K562 (cell line): ENCODE results near the gene VPREB3. TPM values are rescaled to one million over a fixed set of nuclear protein-coding genes. Genes with fewer than 3 reads are reported as not detected.

Experiments used
- HCFC1 ChIP-seq: IDR thresholded peaks from 2 replicates; pipeline ENCODE4 v1.6.1; 2012; ENCODE audit warnings: low read depth, low read length, improper control_type of control experiment
- POLR2B ChIP-seq: fragments of 450-650 bp; IDR thresholded peaks from 2 replicates; pipeline ENCODE4 v1.6.1; 2018; ENCODE audit warnings: low read depth; ENCODE audit not compliant: partially characterized antibody
- RBFOX2 ChIP-seq: fragments of 200-400 bp; formaldehyde crosslinking; IDR thresholded peaks from 2 replicates; pipeline ENCODE4 v1.6.1; 2017; ENCODE audit warnings: low read depth, mild to moderate bottlenecking, low read length, moderate library complexity
- SAFB ChIP-seq: fragments of 200-400 bp; formaldehyde crosslinking; IDR thresholded peaks from 2 replicates; pipeline ENCODE4 v1.6.1; 2017; ENCODE audit warnings: low read depth, low read length, borderline replicate concordance
- TCF3 ChIP-seq: sonication (generic); formaldehyde crosslinking; IDR thresholded peaks from 2 replicates; pipeline ENCODE4 v1.4.0; 2020; ENCODE audit warnings: mild to moderate bottlenecking, missing genetic modification reagents
- ZBTB17 ChIP-seq: fragments of 450-650 bp; formaldehyde crosslinking; IDR thresholded peaks from 2 replicates; pipeline ENCODE4 v1.4.0; 2020; ENCODE audit warnings: mild to moderate bottlenecking
- ZNF830 ChIP-seq: fragments of 250-450 bp; sonication (Bioruptor Pico); IDR thresholded peaks from 2 replicates; pipeline ENCODE4 v1.5.0; 2021; ENCODE audit warnings: mild to moderate bottlenecking
- polyA plus RNA-seq, 8 experiments: library from polyadenylated mRNA; depleted of rRNA in 4 of 8; stranded (reverse) in 5 of 8; unstranded in 3 of 8; fragments of >200 nt; fragmentation: Nextera tagmentation in 2 of 8; fragmentation: Illumina TruSeq in 1 of 8; extraction: Ambion mirVana in 2 of 8; extraction: Trizol in 1 of 8; gene quantifications; 2 replicates each; pipeline versions ENCODE4 v1.2.1 to v1.2.3, GENCODE V29; 2011 to 2014; ENCODE audit warnings: inconsistent platforms in 1 of 8, missing spikeins in 1 of 8
- total RNA-seq, 7 experiments: library from RNA; depleted of rRNA in 6 of 7; stranded (reverse); fragments of >200 nt in 6 of 7; fragmentation: Illumina TruSeq in 2 of 7; extraction: Trizol in 2 of 7; gene quantifications; 2 replicates each; pipeline versions ENCODE4 v1.2.1 to v1.2.3, GENCODE V29; 2011 to 2021; ENCODE audit warnings: low replicate concordance in 1 of 7
- TF ChIP-seq, protein P1 (sequence below): fragments of 450-650 bp; formaldehyde crosslinking; IDR thresholded peaks from 2 replicates; pipeline ENCODE4 v1.4.0; 2020; ENCODE audit warnings: mild to moderate bottlenecking, moderate library complexity
- TF ChIP-seq, protein P2 (sequence below): fragments of 450-650 bp; formaldehyde crosslinking; IDR thresholded peaks from 2 replicates; pipeline ENCODE4 v1.4.0; 2020; ENCODE audit warnings: mild to moderate bottlenecking, mixed read lengths
- TF ChIP-seq, protein P3 (sequence below): sonication (generic); formaldehyde crosslinking; IDR thresholded peaks from 2 replicates; pipeline ENCODE4 v1.8.0; 2022; ENCODE audit warnings: missing genetic modification reagents, mild to moderate bottlenecking, borderline replicate concordance
- TF ChIP-seq, protein P4 (sequence below): sonication (generic); formaldehyde crosslinking; IDR thresholded peaks from 2 replicates; pipeline ENCODE4 v1.8.0; 2023; ENCODE audit warnings: missing genetic modification reagents, mild to moderate bottlenecking, borderline replicate concordance

Gene VPREB3
- total and polyA plus RNA-seq, 9 of the 15 experiments (the other 6 are each of a cell fraction or from before 2014, with no cell fraction given): 0.14 to 0.71 (median 0.20) TPM; not detected in 6

DNA sequence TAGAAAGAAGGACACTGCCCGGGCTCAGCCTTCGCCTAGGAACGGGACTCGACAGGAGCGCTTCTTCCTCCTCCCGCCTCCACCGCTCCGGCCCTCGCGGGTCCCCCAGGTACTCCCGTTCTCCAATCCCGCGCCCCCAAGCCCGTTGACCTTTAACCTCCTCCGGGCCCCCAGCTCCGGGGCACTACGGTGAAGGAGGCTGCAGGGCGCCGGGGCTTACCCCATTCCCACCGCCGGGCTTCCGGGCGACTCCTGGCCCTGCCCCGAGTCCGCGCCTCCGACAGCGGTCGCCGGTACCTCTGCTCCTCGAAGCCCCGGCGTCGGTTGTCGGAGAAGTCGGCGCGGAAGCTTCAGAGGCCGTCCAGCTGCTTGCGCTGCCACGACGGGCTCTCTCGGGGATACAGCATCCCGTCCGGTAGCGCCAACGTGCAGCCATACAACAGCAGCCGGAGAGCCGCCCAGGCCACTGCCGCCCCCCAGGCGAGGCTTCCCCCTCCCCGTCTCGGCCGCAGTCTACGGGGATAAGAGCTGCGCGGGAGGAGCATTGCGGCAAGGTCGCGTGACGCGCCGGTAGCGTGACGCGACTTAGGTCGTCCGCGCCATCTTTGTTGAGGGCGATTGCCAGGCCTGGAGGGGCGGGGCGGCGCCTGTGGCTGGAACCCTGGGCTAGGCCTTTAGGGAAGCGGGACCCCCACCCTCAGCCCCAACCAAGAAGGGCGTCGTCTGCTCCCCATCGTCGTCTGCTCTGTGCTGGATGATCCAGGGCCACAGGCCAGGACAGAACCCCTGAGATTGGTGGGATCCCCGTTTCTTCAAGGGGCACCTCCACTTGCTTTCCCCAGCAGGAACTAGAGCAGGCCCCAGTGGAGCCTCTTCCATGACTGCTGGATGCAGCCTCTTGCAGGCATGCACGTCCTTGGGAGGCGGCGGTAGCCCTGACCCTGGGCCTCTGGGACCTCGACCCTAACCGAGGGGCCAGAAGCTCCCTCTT lies 37.1 kb downstream of the VPREB3 start (continued):
- TF ChIP-seq, protein P1, sequence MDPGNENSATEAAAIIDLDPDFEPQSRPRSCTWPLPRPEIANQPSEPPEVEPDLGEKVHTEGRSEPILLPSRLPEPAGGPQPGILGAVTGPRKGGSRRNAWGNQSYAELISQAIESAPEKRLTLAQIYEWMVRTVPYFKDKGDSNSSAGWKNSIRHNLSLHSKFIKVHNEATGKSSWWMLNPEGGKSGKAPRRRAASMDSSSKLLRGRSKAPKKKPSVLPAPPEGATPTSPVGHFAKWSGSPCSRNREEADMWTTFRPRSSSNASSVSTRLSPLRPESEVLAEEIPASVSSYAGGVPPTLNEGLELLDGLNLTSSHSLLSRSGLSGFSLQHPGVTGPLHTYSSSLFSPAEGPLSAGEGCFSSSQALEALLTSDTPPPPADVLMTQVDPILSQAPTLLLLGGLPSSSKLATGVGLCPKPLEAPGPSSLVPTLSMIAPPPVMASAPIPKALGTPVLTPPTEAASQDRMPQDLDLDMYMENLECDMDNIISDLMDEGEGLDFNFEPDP (CRISPR knock-in tag): no peak
- no peak for TF ChIP-seq TCF3 (CRISPR knock-in tag)
- TF ChIP-seq POLR2B: peak; percentile 57
- no peak for TF ChIP-seq SAFB
- no peak for TF ChIP-seq ZNF830 (CRISPR knock-in tag)
- TF ChIP-seq, protein P2, sequence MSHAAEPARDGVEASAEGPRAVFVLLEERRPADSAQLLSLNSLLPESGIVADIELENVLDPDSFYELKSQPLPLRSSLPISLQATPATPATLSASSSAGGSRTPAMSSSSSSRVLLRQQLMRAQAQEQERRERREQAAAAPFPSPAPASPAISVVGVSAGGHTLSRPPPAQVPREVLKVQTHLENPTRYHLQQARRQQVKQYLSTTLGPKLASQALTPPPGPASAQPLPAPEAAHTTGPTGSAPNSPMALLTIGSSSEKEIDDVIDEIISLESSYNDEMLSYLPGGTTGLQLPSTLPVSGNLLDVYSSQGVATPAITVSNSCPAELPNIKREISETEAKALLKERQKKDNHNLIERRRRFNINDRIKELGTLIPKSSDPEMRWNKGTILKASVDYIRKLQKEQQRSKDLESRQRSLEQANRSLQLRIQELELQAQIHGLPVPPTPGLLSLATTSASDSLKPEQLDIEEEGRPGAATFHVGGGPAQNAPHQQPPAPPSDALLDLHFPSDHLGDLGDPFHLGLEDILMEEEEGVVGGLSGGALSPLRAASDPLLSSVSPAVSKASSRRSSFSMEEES (CRISPR knock-in tag): no peak
- TF ChIP-seq, protein P3, sequence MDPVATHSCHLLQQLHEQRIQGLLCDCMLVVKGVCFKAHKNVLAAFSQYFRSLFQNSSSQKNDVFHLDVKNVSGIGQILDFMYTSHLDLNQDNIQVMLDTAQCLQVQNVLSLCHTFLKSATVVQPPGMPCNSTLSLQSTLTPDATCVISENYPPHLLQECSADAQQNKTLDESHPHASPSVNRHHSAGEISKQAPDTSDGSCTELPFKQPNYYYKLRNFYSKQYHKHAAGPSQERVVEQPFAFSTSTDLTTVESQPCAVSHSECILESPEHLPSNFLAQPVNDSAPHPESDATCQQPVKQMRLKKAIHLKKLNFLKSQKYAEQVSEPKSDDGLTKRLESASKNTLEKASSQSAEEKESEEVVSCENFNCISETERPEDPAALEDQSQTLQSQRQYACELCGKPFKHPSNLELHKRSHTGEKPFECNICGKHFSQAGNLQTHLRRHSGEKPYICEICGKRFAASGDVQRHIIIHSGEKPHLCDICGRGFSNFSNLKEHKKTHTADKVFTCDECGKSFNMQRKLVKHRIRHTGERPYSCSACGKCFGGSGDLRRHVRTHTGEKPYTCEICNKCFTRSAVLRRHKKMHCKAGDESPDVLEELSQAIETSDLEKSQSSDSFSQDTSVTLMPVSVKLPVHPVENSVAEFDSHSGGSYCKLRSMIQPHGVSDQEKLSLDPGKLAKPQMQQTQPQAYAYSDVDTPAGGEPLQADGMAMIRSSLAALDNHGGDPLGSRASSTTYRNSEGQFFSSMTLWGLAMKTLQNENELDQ (CRISPR knock-in tag): no peak
- TF ChIP-seq HCFC1: peak; percentile 92
- TF ChIP-seq ZBTB17 (CRISPR knock-in tag): no peak
- TF ChIP-seq, protein P4, sequence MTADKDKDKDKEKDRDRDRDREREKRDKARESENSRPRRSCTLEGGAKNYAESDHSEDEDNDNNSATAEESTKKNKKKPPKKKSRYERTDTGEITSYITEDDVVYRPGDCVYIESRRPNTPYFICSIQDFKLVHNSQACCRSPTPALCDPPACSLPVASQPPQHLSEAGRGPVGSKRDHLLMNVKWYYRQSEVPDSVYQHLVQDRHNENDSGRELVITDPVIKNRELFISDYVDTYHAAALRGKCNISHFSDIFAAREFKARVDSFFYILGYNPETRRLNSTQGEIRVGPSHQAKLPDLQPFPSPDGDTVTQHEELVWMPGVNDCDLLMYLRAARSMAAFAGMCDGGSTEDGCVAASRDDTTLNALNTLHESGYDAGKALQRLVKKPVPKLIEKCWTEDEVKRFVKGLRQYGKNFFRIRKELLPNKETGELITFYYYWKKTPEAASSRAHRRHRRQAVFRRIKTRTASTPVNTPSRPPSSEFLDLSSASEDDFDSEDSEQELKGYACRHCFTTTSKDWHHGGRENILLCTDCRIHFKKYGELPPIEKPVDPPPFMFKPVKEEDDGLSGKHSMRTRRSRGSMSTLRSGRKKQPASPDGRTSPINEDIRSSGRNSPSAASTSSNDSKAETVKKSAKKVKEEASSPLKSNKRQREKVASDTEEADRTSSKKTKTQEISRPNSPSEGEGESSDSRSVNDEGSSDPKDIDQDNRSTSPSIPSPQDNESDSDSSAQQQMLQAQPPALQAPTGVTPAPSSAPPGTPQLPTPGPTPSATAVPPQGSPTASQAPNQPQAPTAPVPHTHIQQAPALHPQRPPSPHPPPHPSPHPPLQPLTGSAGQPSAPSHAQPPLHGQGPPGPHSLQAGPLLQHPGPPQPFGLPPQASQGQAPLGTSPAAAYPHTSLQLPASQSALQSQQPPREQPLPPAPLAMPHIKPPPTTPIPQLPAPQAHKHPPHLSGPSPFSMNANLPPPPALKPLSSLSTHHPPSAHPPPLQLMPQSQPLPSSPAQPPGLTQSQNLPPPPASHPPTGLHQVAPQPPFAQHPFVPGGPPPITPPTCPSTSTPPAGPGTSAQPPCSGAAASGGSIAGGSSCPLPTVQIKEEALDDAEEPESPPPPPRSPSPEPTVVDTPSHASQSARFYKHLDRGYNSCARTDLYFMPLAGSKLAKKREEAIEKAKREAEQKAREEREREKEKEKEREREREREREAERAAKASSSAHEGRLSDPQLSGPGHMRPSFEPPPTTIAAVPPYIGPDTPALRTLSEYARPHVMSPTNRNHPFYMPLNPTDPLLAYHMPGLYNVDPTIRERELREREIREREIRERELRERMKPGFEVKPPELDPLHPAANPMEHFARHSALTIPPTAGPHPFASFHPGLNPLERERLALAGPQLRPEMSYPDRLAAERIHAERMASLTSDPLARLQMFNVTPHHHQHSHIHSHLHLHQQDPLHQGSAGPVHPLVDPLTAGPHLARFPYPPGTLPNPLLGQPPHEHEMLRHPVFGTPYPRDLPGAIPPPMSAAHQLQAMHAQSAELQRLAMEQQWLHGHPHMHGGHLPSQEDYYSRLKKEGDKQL (CRISPR knock-in tag): no peak
- TF ChIP-seq RBFOX2: peak; percentile 91
